Esophagus muscularis mucosa (tissue), 4 donors: ENCODE results near the gene MXI1.

Experiments used
- CTCF ChIP-seq, 3 experiments: fragments of 200-600 bp in 2 of 3; fragments of 450-650 bp in 1 of 3; sonication (generic) in 2 of 3; IDR thresholded peaks; one replicate each; pipeline ENCODE4 v1.5.1; 2017 to 2019; ENCODE audit warnings: antibody characterized with exemption in 3 of 3, mild to moderate bottlenecking in 2 of 3, moderate library complexity in 1 of 3
- EP300 ChIP-seq: sonication (generic); formaldehyde crosslinking; IDR thresholded peaks from one replicate; pipeline ENCODE4 v1.6.1; 2017; ENCODE audit warnings: antibody characterized with exemption
- POLR2A ChIP-seq: fragments of 450-650 bp; IDR thresholded peaks from one replicate; pipeline ENCODE4 v1.6.1; 2017; ENCODE audit warnings: antibody characterized with exemption, moderate library complexity, mild to moderate bottlenecking, low read depth

DNA sequence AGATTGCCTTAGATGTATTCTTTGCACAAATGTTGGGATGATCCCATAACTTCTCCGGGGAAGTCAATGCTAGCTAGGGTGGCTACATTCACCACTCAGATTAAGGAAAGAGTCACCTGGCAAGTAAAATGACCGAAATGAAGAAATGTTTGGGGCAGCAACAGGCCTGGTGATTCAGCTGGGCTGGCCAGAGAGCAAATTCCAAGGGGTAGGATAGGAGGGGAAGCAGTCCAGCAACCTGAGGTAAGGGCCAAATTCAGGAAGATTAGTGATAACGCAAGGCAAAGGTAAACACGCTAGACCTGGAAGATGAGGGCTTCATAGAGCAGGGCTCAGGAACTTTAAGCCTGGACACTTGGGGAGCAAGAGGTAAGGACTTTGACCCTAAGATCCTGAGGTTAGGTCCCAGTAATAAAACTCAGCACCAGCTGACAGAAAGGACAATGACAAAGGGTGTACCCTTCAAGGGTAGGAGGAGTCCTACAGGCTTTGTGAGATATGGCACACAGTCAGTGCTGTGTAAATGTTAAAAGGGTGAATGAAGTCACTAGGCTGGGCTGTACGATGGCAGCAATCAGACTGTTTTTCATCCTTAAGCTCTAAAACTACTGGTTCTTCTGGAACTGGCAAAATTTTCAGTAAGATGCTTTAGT is 120.0 kb downstream of the MXI1 start:
- TF ChIP-seq POLR2A (no peak), CTCF (IDR thresholded peaks at IDR 0.05) (no peak), EP300 (no peak)
